Activated CD4-positive, alpha-beta memory T cell treated with anti-CD3 and anti-CD28 coated beads for 36 hours (primary cell): Measurements from ENCODE around the gene CFAP74. TPM values are rescaled to one million over a fixed set of nuclear protein-coding genes. Genes with fewer than 3 reads are reported as not detected.
"Not testable (repeated sequence)": the region's sequence is repeated elsewhere in the genome, so short reads cannot be mapped to it uniquely, and the experiment has no call there.

Experiments used
- CTCF ChIA-PET: fragments of 350-600 bp; sonication (Branson Sonifier 250); formaldehyde crosslinking; loops from one replicate; lab custom pipeline; 2021; ENCODE audit warnings: antibody characterized with exemption, inconsistent platforms; lab: Charles Lee
- POLR2A ChIA-PET: fragments of 350-600 bp; sonication (Branson Sonifier 250); formaldehyde crosslinking; loops from one replicate; lab custom pipeline; 2021; ENCODE audit warnings: antibody characterized with exemption; lab: Charles Lee
- DNase-seq: peaks from one replicate; pipeline ENCODE4 v3.0.0-alpha.2; 2020
- H3K27ac Mint-ChIP-seq: one replicate; pipeline ENCODE4 v1.8.0; 2021; ENCODE audit warnings: mixed read lengths
- H3K27me3 Mint-ChIP-seq: one replicate; pipeline ENCODE4 v1.8.0; 2021; ENCODE audit warnings: mixed read lengths
- H3K36me3 Mint-ChIP-seq: one replicate; pipeline ENCODE4 v1.8.0; 2021; ENCODE audit warnings: mixed read lengths
- H3K4me1 Mint-ChIP-seq: one replicate; pipeline ENCODE4 v1.8.0; 2021; ENCODE audit warnings: low read depth, mixed read lengths
- H3K4me3 Mint-ChIP-seq: one replicate; pipeline ENCODE4 v1.8.0; 2021; ENCODE audit warnings: mild to moderate bottlenecking, mixed read lengths
- H3K9me3 Mint-ChIP-seq: one replicate; pipeline ENCODE4 v1.8.0; 2021; ENCODE audit warnings: mixed read lengths
- intact Hi-C: fragments of 100-400 bp; cut with micrococcal nuclease; formaldehyde crosslinking; loops from one replicate; pipeline ENCODE4 v1.15.1; 2023
- total RNA-seq, 2 experiments: library from RNA; stranded (reverse); gene quantifications; one replicate each; pipeline ENCODE4 v1.2.3, GENCODE V29; 2021

The CFAP74 gene
- total RNA-seq, 2 experiments from 2014 or later = not detected

DNA sequence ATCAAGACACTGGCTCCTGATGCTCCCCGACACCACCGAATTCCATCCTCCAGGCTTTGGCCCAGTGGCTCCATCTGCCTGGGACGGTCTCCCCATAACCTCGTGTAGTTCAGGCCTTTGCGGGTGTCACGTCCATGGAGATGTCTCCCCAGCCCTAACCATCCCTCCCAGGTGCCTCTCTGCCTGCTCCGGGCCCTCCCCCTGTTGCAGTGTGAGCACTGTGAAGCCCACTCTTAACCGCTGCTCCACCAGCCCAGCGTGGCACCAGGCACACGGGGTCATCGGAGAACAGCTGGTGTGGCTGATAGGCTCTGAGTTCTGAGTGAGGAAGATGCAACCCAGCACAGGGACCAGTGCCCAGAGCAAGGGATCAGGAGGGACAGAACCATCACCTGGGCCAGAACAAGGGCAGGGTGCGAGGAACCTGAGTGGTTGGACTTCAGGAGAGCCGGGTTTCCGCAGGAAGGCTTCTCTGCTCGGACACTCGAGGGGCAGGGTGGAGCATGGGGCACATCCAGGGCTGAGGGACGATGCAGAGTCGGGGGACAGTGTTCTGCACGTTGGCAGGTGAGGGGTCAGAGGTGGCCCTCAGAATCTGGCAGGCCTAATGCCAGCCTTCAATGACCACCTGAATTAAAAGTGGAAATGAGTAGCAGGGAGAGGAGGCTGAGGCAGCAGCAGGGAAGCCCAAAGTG lies 110.1 kb downstream of the CFAP74 start:
- Mint-ChIP-seq H3K27ac (no peak overlapping the region), H3K27me3 (no peaks in the 10 kb centered on the region), H3K4me1 (peaks cover 30% of the 10 kb centered on the region), H3K9me3 (no peaks in the 10 kb centered on the region), H3K4me3 (peak overlapping the region; percentile 45), H3K36me3 (no peaks in the 10 kb centered on the region)
- POLR2A ChIA-PET = no interaction called here
- CTCF ChIA-PET = interaction anchor here (2.1 kb wide), 1 partner anchor 12 kb away, joined by 12 read pairs; no protein-coding TSS in a partner anchor
- no peak for DNase-seq
- intact Hi-C loops = no loop called here

- peak overlapping the region; percentile 72 for H3K4me3 Mint-ChIP-seq
These were observed 110.8 kb downstream of the CFAP74 start for GRCh38 chr1:1892763-1893120.

DNA sequence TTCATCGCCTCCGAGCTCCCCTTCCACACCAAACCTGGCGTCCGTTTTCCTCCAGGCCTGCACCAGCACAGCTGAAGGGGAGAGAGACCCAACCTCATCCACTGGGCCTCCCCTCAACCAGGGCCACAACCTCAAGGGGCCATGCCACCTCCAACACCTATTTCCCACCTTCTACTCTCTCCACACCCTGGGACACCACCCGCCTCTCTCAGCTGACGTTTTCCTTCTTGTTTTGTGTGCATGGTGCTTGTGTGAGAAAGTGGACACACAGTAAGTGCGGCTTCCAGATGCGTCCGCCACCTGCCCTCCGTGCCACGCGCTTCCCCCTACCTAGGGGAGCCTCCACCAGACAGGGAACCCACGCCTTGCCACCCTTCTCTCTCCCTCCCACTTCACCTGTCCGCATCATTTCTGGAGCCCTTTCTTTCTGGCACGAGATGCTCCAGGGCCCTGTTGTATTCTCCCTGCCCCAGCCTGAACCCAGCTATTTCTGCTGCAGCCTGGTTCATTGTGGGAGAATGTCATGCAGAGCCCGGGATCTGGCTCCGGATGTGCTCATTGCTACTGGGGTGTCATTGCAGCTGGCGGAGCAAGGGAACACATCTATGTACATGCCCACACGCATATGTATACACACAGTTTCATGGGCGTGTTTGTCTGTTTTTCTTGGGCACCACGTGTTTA lies 111.4 kb downstream of the CFAP74 start:
- CTCF ChIA-PET = interaction anchor here (1.1 to 2.0 kb wide), 3 partner anchors 14 to 65 kb away, joined by 3 to 10 read pairs (median 7); no protein-coding TSS in a partner anchor
- intact Hi-C loops = no loop called here
- H3K27me3 Mint-ChIP-seq = no peaks in the 10 kb centered on the region
- H3K36me3 Mint-ChIP-seq = peaks cover 4% of the 10 kb centered on the region
- no peaks in the 10 kb centered on the region for H3K9me3 Mint-ChIP-seq
- POLR2A ChIA-PET = no interaction called here
- H3K4me1 Mint-ChIP-seq = peaks cover 41% of the 10 kb centered on the region
- peak overlapping the region; percentile 86 for H3K27ac Mint-ChIP-seq
- H3K4me3 Mint-ChIP-seq = peak overlapping the region; percentile 72
- no peak for DNase-seq

More at GRCh38 chr1:1892763-1893120, 110.8 kb downstream of the CFAP74 start:
- CTCF ChIA-PET = interaction anchor here (1.7 to 2.0 kb wide), 2 partner anchors 13 to 16 kb away, joined by 7 to 10 read pairs; no protein-coding TSS in a partner anchor
- Mint-ChIP-seq H3K36me3 (peaks cover 4% of the 10 kb centered on the region), H3K27me3 (no peaks in the 10 kb centered on the region), H3K9me3 (no peaks in the 10 kb centered on the region), H3K27ac (no peak overlapping the region), H3K4me1 (peaks cover 37% of the 10 kb centered on the region)
- intact Hi-C loops = no loop called here
- POLR2A ChIA-PET = no interaction called here
- DNase-seq = no peak

GRCh38 chr1:1891349-1892078 lies 112.1 kb downstream of the CFAP74 start:
- H3K27ac Mint-ChIP-seq = peak overlapping the region; percentile 86
- intact Hi-C loops = loop anchor here (2.0 kb wide), 1 partner anchor 17 kb away; no protein-coding TSS in a partner anchor
- H3K4me3 Mint-ChIP-seq = peak overlapping the region; percentile 72
- peaks cover 7% of the 10 kb centered on the region for H3K36me3 Mint-ChIP-seq
- POLR2A ChIA-PET = no interaction called here
- DNase-seq = peak; percentile 73
- H3K4me1 Mint-ChIP-seq = peaks cover 45% of the 10 kb centered on the region
- CTCF ChIA-PET = interaction anchor here (1.1 to 2.0 kb wide), 3 partner anchors 14 to 64 kb away, joined by 3 to 10 read pairs (median 7); no protein-coding TSS in a partner anchor
- no peaks in the 10 kb centered on the region for H3K27me3 Mint-ChIP-seq
- no peaks in the 10 kb centered on the region for H3K9me3 Mint-ChIP-seq

DNA sequence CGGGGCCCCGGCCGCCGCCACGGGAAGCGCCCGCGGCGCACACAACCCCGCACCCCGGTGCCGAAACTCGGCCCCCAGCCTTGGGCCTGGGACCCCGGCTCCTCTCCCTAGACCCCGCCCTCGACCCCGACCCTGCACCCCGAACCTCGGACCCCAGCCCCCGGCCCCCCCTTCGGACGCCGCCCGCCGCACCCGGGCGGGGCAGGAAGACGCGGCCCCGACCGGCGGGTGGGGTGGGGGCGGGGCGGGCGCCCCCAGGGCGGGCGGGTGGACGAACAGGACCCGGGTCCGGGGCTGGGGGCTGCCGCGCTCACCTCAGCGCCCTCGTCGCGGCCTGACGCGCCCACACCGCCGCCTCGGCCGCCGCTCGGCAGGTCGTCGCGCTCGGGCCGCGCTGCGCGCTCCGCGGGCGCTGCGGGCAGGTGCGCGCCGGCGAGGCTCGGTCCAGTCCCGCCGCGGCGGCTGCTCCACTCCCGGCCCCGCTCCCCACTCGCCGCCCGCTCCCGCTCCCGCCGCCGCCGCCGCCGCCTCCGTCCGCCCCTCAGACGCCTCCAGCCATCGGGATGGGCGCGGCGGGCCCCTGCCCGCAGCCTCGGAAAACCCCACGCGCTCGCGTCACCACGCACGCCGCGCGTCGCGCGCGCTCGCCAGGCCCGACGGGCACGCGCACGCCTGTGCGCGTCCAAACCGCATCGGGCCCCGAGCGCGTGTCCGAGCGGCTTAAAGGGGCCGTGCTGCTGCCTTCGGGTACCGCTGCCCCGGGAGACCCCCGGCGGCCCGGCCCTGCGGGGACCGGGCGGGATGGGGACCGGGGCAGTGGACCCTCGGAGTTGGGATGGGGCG lies 112.9 kb downstream of the CFAP74 start, which contains the start of gene GNB1:
GNB1 (minus strand) TSS at position 582 of the 843 bp plus-strand sequence. CDS start 65,634 bp downstream, outside the sequence.
- H3K36me3 Mint-ChIP-seq = peaks cover 11% of the 10 kb centered on the region
- H3K27ac Mint-ChIP-seq = peak within 1 kb of the TSS; percentile 88
- no peaks in the 10 kb centered on the region for H3K27me3 Mint-ChIP-seq
- POLR2A ChIA-PET = no interaction called here
- H3K4me1 Mint-ChIP-seq = peaks cover 49% of the 10 kb centered on the region
- H3K4me3 Mint-ChIP-seq = peak within 1 kb of the TSS; percentile 81
- CTCF ChIA-PET = interaction anchor here (1.1 to 2.0 kb wide), 3 partner anchors 15 to 63 kb away, joined by 3 to 10 read pairs (median 7); no protein-coding TSS in a partner anchor
- no peaks in the 10 kb centered on the region for H3K9me3 Mint-ChIP-seq
- peak; percentile 90 for DNase-seq
- intact Hi-C loops = loop anchor here (2.0 kb wide), 1 partner anchor 18 kb away; no protein-coding TSS in a partner anchor

DNA sequence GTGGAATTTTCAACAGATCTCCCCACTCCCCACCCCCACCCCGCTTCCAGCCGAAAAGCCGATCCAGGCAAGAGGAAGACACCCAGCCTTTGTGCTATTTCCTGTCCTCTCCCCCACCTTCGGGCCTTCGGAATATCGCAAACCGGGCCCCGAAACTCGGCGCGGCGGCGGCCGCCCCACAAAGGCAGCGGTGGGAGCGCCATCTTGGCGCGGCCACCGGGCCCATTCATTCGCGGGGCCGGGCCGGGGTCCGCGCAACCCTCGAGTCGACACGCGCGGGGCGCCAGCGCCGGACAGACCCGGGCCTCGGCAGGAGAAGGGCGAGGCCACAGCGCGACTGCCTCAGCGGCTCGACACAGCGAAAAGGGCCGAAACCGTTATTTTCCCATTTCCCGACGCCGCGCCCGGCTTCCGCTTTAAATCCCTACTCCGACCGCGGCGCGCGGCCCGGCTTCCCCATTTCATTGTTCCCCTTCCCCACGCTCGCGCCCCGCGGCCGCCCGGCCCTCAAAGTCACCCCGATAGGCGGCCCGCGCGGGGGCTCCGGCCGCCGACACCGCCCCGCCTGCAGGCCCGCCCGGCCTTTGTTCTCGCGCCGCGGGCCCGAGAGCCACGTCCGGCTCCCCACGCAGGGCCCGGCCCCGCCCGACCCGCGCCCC lies 113.6 kb downstream of the CFAP74 start:
- CTCF ChIA-PET = no interaction called here
- peaks cover 46% of the 10 kb centered on the region for H3K4me1 Mint-ChIP-seq
- DNase-seq = peak; percentile 57
- peaks cover 11% of the 10 kb centered on the region for H3K36me3 Mint-ChIP-seq
- POLR2A ChIA-PET = interaction anchor here (1.1 kb wide), 1 partner anchor 21 kb away, joined by 3 read pairs; no protein-coding TSS in a partner anchor
- peak overlapping the region; percentile 81 for H3K4me3 Mint-ChIP-seq
- intact Hi-C loops = loop anchor here (2.0 kb wide), 2 partner anchors 19 to 109 kb away; no protein-coding TSS in a partner anchor
- H3K9me3 Mint-ChIP-seq = no peaks in the 10 kb centered on the region
- H3K27me3 Mint-ChIP-seq = no peaks in the 10 kb centered on the region
- peak overlapping the region; percentile 85 for H3K27ac Mint-ChIP-seq

DNA sequence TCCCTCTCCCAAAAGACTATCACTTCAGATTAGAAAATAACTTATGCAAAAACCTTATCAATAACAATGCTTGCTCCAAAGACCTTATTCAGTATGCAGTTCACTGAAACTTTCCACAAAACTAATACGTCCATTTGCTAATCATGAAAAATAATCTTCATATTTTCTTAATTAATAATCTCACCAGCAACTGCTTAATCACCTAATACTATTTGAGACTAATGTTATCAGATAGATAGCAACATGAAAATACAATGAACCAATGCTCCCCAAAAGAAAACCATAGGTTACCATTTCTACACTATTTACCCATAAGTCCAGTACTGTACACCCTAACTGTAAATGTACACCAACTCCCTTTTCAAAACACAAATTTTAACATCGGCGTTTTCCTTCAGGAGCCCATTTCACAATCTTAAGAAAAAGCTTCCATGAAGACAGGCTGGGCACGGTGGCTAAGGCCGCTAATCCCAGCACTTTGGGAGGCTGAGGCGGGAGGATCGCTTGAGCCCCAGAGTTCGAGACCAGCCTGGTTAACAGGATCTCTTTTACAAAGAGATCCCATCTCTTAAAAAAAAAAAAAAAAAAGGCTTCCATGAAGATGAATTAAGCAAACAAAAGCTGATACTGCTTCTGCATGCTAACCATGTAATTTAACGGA lies 114.4 kb downstream of the CFAP74 start:
- Mint-ChIP-seq H3K4me1 (peaks cover 43% of the 10 kb centered on the region), H3K36me3 (peaks cover 11% of the 10 kb centered on the region), H3K27me3 (no peaks in the 10 kb centered on the region), H3K27ac (peak overlapping the region; percentile 85), H3K9me3 (no peaks in the 10 kb centered on the region), H3K4me3 (peak overlapping the region; percentile 81)
- ChIA-PET CTCF (interaction anchor here (1.2 kb wide), 1 partner anchor 66 kb away, joined by 3 read pairs; no protein-coding TSS in a partner anchor), POLR2A (interaction anchor here (1.1 kb wide), 2 partner anchors 10 to 20 kb away, joined by 3 read pairs; no protein-coding TSS in a partner anchor)
- DNase-seq = no peak
- intact Hi-C loops = loop anchor here (2.0 kb wide), 1 partner anchor 108 kb away; no protein-coding TSS in a partner anchor

DNA sequence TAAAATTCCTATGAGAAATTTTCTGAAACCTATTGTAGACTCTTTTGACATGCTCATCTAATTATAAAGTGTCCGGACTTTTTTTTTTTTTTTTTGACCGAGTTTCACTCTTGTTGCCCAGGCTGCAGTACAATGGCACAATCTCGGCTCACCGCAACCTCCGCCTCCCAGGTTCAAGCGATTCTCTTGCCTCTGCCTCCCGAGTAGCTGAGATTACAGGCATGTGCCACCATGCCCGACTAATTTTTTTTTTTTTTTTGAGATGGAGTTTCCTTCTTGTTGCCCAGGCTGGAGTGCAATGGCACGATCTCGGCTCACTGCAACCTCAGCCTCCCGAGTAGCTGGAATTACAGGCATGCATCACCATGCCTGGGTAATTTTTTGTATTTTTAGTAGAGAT lies 119.7 kb downstream of the CFAP74 start:
- H3K4me3 Mint-ChIP-seq, POLR2A ChIA-PET, H3K9me3 Mint-ChIP-seq, H3K27me3 Mint-ChIP-seq, intact Hi-C loops, DNase-seq, CTCF ChIA-PET: not testable (repeated sequence)
- Mint-ChIP-seq H3K36me3 (peaks cover 17% of the 10 kb centered on the region), H3K4me1 (peaks cover 71% of the 10 kb centered on the region), H3K27ac (peak overlapping the region; percentile 23)

- no peak for DNase-seq
- H3K4me3 Mint-ChIP-seq = no peak overlapping the region
- peaks cover 23% of the 10 kb centered on the region for H3K36me3 Mint-ChIP-seq
- no peaks in the 10 kb centered on the region for H3K9me3 Mint-ChIP-seq
- peaks cover 71% of the 10 kb centered on the region for H3K4me1 Mint-ChIP-seq
- intact Hi-C loops = no loop called here
- ChIA-PET CTCF (interaction anchor here (0.6 to 2.0 kb wide), 3 partner anchors 22 to 94 kb away, joined by 3 to 6 read pairs (median 4); no protein-coding TSS in a partner anchor), POLR2A (no interaction called here)
- H3K27ac Mint-ChIP-seq = peak overlapping the region; percentile 23
- no peaks in the 10 kb centered on the region for H3K27me3 Mint-ChIP-seq
These were observed 120.3 kb downstream of the CFAP74 start for GRCh38 chr1:1883092-1883873.
